HepG2 (cell line): ENCODE results near the gene UBE2R2. TPM values are rescaled to one million over a fixed set of nuclear protein-coding genes. Genes with fewer than 3 reads are reported as not detected.
A peak's percentile ranks its signal among the peaks of the same experiment; 100 is the strongest.

Experiments
- ATAC-seq: fragments of 200-7000 bp; cut with Tn5 transposase; 3 replicates; pipeline ENCODE4 v1.9.1; 2020; ENCODE audit warnings: mild to moderate bottlenecking, moderate library complexity
- BruUV-seq: library from RNA; stranded (reverse); fragments of 400-500 nt; replicated peaks from 2 replicates; lab custom pipeline; 2021; lab: Mats Ljungman, UMichigan
- CTCF ChIA-PET: fragments of 300-600 bp; formaldehyde crosslinking; extraction: SDS; loops from one replicate; lab custom pipeline; 2021; ENCODE audit warnings: low total read pairs, inconsistent platforms, low intra/inter-chr PET ratio; lab: Yijun Ruan, JAX
- POLR2A ChIA-PET: fragments of 350-600 bp; sonication (Branson Sonifier 250); formaldehyde crosslinking; loops from one replicate; lab custom pipeline; 2020; ENCODE audit warnings: antibody characterized with exemption, inconsistent platforms; lab: Yijun Ruan, JAX
- DNase-seq: peaks from one replicate; pipeline ENCODE4 v3.0.0-alpha.2; 2015; ENCODE audit warnings: low spot score
- FAIRE-seq: peaks from 3 replicates; lab custom pipeline; 2011; peaks lifted over from hg19 to GRCh38; lab: Jason Lieb, UNC
- H2AFZ ChIP-seq: one replicate; pipeline ENCODE4 v1.6.1; 2011; ENCODE audit warnings: low read length, inconsistent platforms
- H3K27ac ChIP-seq: fragments of 300-600 bp; 3 replicates; pipeline ENCODE4 v1.8.0; 2011; ENCODE audit warnings: mixed run types, mild to moderate bottlenecking, mixed read lengths, low read length, inconsistent platforms; ENCODE audit not compliant: insufficient read depth; ENCODE audit errors: extremely low read length
- H3K27me3 ChIP-seq, 2 experiments: fragments of 200-600 bp in 1 of 2; 2 replicates in 1 of 2; 3 replicates in 1 of 2; pipeline versions ENCODE4 v1.6.0 to v1.8.0; 2011; ENCODE audit warnings: low read length in 2 of 2, mild to moderate bottlenecking in 2 of 2, moderate library complexity in 2 of 2, inconsistent platforms in 1 of 2; ENCODE audit not compliant: insufficient read depth in 2 of 2, control insufficient read depth in 1 of 2
- H3K36me3 ChIP-seq, 2 experiments: fragments of 200-600 bp in 1 of 2; replicated peaks in 1 of 2; 2 replicates in 1 of 2; 3 replicates in 1 of 2; pipeline versions ENCODE4 v1.5.1 to v1.8.0; 2011; ENCODE audit warnings: low read length in 2 of 2, inconsistent platforms in 1 of 2; ENCODE audit not compliant: insufficient read depth in 2 of 2, control insufficient read depth in 1 of 2
- H3K4me1 ChIP-seq: 2 replicates; pipeline ENCODE4 v1.5.1; 2012; ENCODE audit warnings: low read length, inconsistent platforms; ENCODE audit not compliant: insufficient read depth
- H3K4me2 ChIP-seq: 2 replicates; pipeline ENCODE4 v1.6.0; 2011; ENCODE audit warnings: low read depth, low read length, inconsistent platforms
- H3K4me3 ChIP-seq, 3 experiments: fragments of 200-600 bp in 1 of 3; sonication (generic), shearing (Covaris generic) in 1 of 3; replicated peaks in 1 of 3; 2 replicates each; pipeline ENCODE4 v1.5.1; 2011 to 2016; ENCODE audit warnings: low read length in 3 of 3, inconsistent platforms in 2 of 3, low read depth in 2 of 3, mild to moderate bottlenecking in 2 of 3, control low read depth in 1 of 3, mixed read lengths in 1 of 3; ENCODE audit not compliant: insufficient read depth in 1 of 3
- H3K79me2 ChIP-seq: one replicate; pipeline ENCODE4 v1.6.1; 2011; ENCODE audit warnings: low read length, inconsistent platforms; ENCODE audit not compliant: insufficient read depth
- H3K9ac ChIP-seq: 2 replicates; pipeline ENCODE4 v1.6.0; 2011; ENCODE audit warnings: mild to moderate bottlenecking, low read depth, low read length, inconsistent platforms; ENCODE audit not compliant: insufficient read depth
- H3K9me3 ChIP-seq: 2 replicates; pipeline ENCODE4 v1.5.1; 2012; ENCODE audit warnings: mild to moderate bottlenecking, low read length
- H4K20me1 ChIP-seq: 2 replicates; pipeline ENCODE4 v1.6.0; 2011; ENCODE audit warnings: inconsistent platforms, mild to moderate bottlenecking, low read length, moderate library complexity; ENCODE audit not compliant: insufficient read depth
- ADNP ChIP-seq: sonication (generic); formaldehyde crosslinking; IDR thresholded peaks from 2 replicates; pipeline ENCODE4 v1.4.0; 2020; ENCODE audit warnings: missing genetic modification reagents
- ETV5 ChIP-seq: IDR thresholded peaks from 2 replicates; pipeline ENCODE4 v1.6.1; 2018; ENCODE audit warnings: missing biosample characterization, missing genetic modification reagents, inconsistent platforms, borderline replicate concordance
- FOXP1 ChIP-seq, 2 experiments: fragments of 450-650 bp in 1 of 2; IDR thresholded peaks; 2 replicates each; pipeline ENCODE4 v1.6.1; 2017 to 2018; ENCODE audit warnings: antibody characterized with exemption in 1 of 2
- IRF9 ChIP-seq: sonication (generic); formaldehyde crosslinking; IDR thresholded peaks from 2 replicates; pipeline ENCODE4 v1.8.0; 2022; ENCODE audit warnings: missing genetic modification reagents, mild to moderate bottlenecking, borderline replicate concordance
- KDM1A ChIP-seq: IDR thresholded peaks from 2 replicates; pipeline ENCODE4 v1.6.1; 2016; ENCODE audit warnings: missing compliant biosample characterization
- PHF5A ChIP-seq: IDR thresholded peaks from one replicate; pipeline ENCODE4 v1.6.1; 2018; ENCODE audit warnings: low read depth, missing genetic modification reagents; ENCODE audit not compliant: unreplicated experiment
- POGK ChIP-seq: sonication (generic); formaldehyde crosslinking; conservative IDR thresholded peaks from 2 replicates; pipeline ENCODE4 v1.8.0; 2022; ENCODE audit warnings: mild to moderate bottlenecking, moderate library complexity, missing genetic modification reagents
- POLR2A ChIP-seq, 2 experiments: IDR thresholded peaks; 2 replicates each; pipeline ENCODE4 v1.6.1; 2011; ENCODE audit warnings: low read depth in 2 of 2, low read length in 2 of 2, mild to moderate bottlenecking in 1 of 2, moderate library complexity in 1 of 2; ENCODE audit not compliant: insufficient read depth in 1 of 2
- REPIN1 ChIP-seq: sonication (generic); formaldehyde crosslinking; IDR thresholded peaks from 2 replicates; pipeline ENCODE4 v1.8.0; 2022; ENCODE audit warnings: missing genetic modification reagents, low read depth, mild to moderate bottlenecking, borderline replicate concordance
- RFXAP ChIP-seq: sonication (generic); formaldehyde crosslinking; IDR thresholded peaks from 2 replicates; pipeline ENCODE4 v1.4.0; 2020; ENCODE audit warnings: missing genetic modification reagents, borderline replicate concordance
- RXRA ChIP-seq: sonication (generic); formaldehyde crosslinking; IDR thresholded peaks from 2 replicates; pipeline ENCODE4 v1.5.1; 2020; ENCODE audit warnings: missing genetic modification reagents
- RXRB ChIP-seq: IDR thresholded peaks from 2 replicates; pipeline ENCODE4 v1.6.1; 2016; ENCODE audit warnings: borderline replicate concordance, missing genetic modification reagents, missing compliant biosample characterization
- SIX1 ChIP-seq: sonication (generic); formaldehyde crosslinking; IDR thresholded peaks from 2 replicates; pipeline ENCODE4 v1.4.0; 2020; ENCODE audit warnings: missing genetic modification reagents, borderline replicate concordance
- SOX5 ChIP-seq: IDR thresholded peaks from 2 replicates; pipeline ENCODE4 v1.6.1; 2016; ENCODE audit warnings: borderline replicate concordance
- SP5 ChIP-seq: IDR thresholded peaks from 2 replicates; pipeline ENCODE4 v1.6.1; 2016; ENCODE audit warnings: low read depth, borderline replicate concordance
- ZFP36 ChIP-seq: fragments of 150-350 bp; IDR thresholded peaks from 2 replicates; pipeline ENCODE4 v1.6.1; 2018; ENCODE audit warnings: borderline replicate concordance, low read length, low read depth; ENCODE audit not compliant: partially characterized antibody
- ZNF296 ChIP-seq: sonication (generic); formaldehyde crosslinking; conservative IDR thresholded peaks from 2 replicates; pipeline ENCODE4 v1.5.0; 2020; ENCODE audit warnings: mild to moderate bottlenecking, missing genetic modification reagents
- ZNF326 ChIP-seq: sonication (generic); formaldehyde crosslinking; IDR thresholded peaks from 2 replicates; pipeline ENCODE4 v1.4.0; 2020; ENCODE audit warnings: missing genetic modification reagents, borderline replicate concordance
- WGBS: methylation state at CpG from one replicate; pipeline ENCODE4 v1.1.6; 2017; ENCODE audit warnings: low lambda C conversion rate; 5-methylcytosine and 5-hydroxymethylcytosine counted together
- in situ Hi-C: cut with HindIII; loops from 2 replicates; pipeline ENCODE4 v1.10.0; 2017; ENCODE audit warnings: low pct_unique_long_range_greater_than_20kb; ENCODE audit not compliant: extremely low pct_ligation_motif_present
- intact Hi-C: fragments of 100-400 bp; cut with micrococcal nuclease; formaldehyde crosslinking; loops from one replicate; pipeline ENCODE4 v1.10.0; 2022; ENCODE audit not compliant: unreplicated experiment
- polyA plus RNA-seq, 8 experiments: library from polyadenylated mRNA; depleted of rRNA in 3 of 8; stranded (reverse) in 7 of 8; unstranded in 1 of 8; fragments of >200 nt; fragmentation: Illumina TruSeq in 4 of 8; extraction: Trizol in 4 of 8; gene quantifications; 2 replicates each; pipeline versions ENCODE4 v1.2.1 to v1.2.3, GENCODE V29; 2011 to 2016; ENCODE audit warnings: low read depth in 4 of 8, missing spikeins in 1 of 8, mixed read lengths in 1 of 8; ENCODE audit not compliant: insufficient read depth in 1 of 8
- total RNA-seq, 5 experiments: library from RNA; depleted of rRNA; stranded (reverse); fragments of >200 nt; fragmentation: Illumina TruSeq; extraction: Trizol; gene quantifications; 2 replicates each; pipeline ENCODE4 v1.2.3, GENCODE V29; 2016; ENCODE audit warnings: low read depth in 1 of 5
- TF ChIP-seq, protein P1 (sequence below): sonication (generic); formaldehyde crosslinking; IDR thresholded peaks from 2 replicates; pipeline ENCODE4 v1.9.0; 2022; ENCODE audit warnings: low read depth, missing genetic modification reagents

The UBE2R2 gene
- total and polyA plus RNA-seq, 2 of the 13 experiments (the other 11 are each of a cell fraction or from before 2014, with no cell fraction given) = 14.8 to 20.9 TPM

- in situ Hi-C loops (no loop called here), intact Hi-C loops (no loop called here)
- Histone ChIP-seq H3K27me3 (no peaks in the 10 kb centered on the region), H3K4me2 (peak overlapping the region; percentile 15; the same call in 1 of the 2 replicates), H3K4me1 (peaks cover 71% of the 10 kb centered on the region), H3K36me3 (peaks cover 26 to 65% of the 10 kb centered on the region in 2 experiments), H3K4me3 (no peak overlapping the region), H2AFZ (no peak overlapping the region), H4K20me1 (no peaks in the 10 kb centered on the region), H3K27ac (peak overlapping the region; percentile 58), H3K79me2 (peaks cover 2% of the 10 kb centered on the region), H3K9ac (peak overlapping the region; percentile 7; the same call in 1 of the 2 replicates), H3K9me3 (no peaks in the 10 kb centered on the region)
- FAIRE-seq (peak; percentile 71), DNase-seq (peak; percentile 73), ATAC-seq (peak; percentile 66)
- ChIA-PET CTCF (no interaction called here), POLR2A (interaction anchor here (1.3 to 1.8 kb wide), 2 partner anchors 114 to 139 kb away, joined by 6 to 11 read pairs; partner anchors contain the start of gene UBAP2)
- WGBS = 54% methylated on average over 5 of the region's 5 CpGs
- BruUV-seq = no TSS peak
- TF ChIP-seq SOX5 (CRISPR knock-in tag) (peak; percentile 59; the same call in 1 of the 2 replicates), RXRA (peak; percentile 17; the same call in 1 of the 2 replicates), ZFP36 (no peak), ZNF296 (CRISPR knock-in tag) (no peak), ZNF326 (no peak), SIX1 (CRISPR knock-in tag) (no peak), SP5 (CRISPR knock-in tag) (0 out of 2 replicates have a peak, but pooled peaks have one; percentile 25), POLR2A (IDR thresholded peaks at IDR 0.05; ENCODE audit: insufficient read depth in 1 of 2, low read depth in 2 of 2, low read length in 2 of 2) (no peak), IRF9 (no peak), KDM1A (no peak), RFXAP (CRISPR knock-in tag) (no peak), FOXP1 (IDR thresholded peaks at IDR 0.05) (no peak), FOXP1 (CRISPR knock-in tag; IDR thresholded peaks at IDR 0.05) (peak; percentile 49; the same call in 1 of the 2 replicates), ADNP (CRISPR knock-in tag) (no peak), PHF5A (CRISPR knock-in tag) (no peak), POGK (CRISPR knock-in tag) (no peak), RXRB (CRISPR knock-in tag) (peak; percentile 79; the same call in 1 of the 2 replicates), REPIN1 (no peak), ETV5 (CRISPR knock-in tag) (peak; percentile 8; the same call in 1 of the 2 replicates)
- TF ChIP-seq, protein P1, sequence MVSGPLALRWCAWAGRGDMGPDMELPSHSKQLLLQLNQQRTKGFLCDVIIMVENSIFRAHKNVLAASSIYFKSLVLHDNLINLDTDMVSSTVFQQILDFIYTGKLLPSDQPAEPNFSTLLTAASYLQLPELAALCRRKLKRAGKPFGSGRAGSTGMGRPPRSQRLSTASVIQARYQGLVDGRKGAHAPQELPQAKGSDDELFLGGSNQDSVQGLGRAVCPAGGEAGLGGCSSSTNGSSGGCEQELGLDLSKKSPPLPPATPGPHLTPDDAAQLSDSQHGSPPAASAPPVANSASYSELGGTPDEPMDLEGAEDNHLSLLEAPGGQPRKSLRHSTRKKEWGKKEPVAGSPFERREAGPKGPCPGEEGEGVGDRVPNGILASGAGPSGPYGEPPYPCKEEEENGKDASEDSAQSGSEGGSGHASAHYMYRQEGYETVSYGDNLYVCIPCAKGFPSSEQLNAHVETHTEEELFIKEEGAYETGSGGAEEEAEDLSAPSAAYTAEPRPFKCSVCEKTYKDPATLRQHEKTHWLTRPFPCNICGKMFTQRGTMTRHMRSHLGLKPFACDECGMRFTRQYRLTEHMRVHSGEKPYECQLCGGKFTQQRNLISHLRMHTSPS (CRISPR knock-in tag) = no peak
Observed at GRCh38 chr9:33934188-33934878, 117.4 kb downstream of the UBE2R2 start.
